Activated CD4-positive, alpha-beta T cell treated with anti-CD3 and anti-CD28 coated beads, Interleukin-2, amount 50 U/mL, for 24 hours (primary cell): ENCODE results near the gene DCAF11.
A peak's percentile ranks its signal among the peaks of the same experiment; 100 is the strongest.

Experiments used
- DNase-seq, 2 donors: peaks; one replicate each; pipeline ENCODE4 v3.0.0-alpha.2; 2020; ENCODE audit warnings: low read depth in 1 of 2, low spot score in 1 of 2

DCAF11 gene

DNA sequence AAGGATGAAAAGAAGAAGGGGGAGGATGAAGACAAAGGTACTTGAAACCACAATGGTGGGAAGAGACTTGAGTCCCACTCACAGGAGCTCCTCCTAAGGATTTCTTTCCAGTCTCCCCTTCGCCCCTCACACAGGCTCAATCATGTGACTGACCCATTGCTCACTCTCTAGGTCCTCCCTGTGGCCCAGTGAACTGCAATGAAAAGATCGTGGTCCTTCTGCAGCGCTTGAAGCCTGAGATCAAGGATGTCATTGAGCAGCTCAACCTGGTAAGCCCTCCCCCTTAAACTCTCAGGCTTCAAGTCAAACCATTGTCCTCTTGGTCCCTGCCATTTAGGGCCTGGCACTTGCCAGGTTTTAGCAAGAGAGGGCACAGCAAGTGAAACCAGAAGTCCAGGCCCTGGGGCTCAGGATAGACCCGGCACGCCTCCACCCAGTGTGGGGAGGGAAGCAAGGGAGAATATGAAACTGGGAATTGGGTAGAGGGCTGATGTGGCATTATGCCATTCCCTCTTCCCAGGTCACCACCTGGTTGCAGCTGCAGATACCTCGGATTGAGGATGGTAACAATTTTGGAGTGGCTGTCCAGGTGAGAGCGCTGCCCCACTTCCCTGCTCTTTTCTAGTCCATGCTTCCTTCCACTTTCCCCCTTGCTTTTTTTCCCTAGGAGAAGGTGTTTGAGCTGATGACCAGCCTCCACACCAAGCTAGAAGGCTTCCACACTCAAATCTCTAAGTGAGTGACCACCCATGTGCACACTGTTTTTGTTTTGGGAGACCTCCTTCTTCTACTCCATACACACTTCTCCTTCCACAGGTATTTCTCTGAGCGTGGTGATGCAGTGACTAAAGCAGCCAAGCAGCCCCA lies 23.2 kb downstream of the DCAF11 start:
- DNase-seq: no peak

DNA sequence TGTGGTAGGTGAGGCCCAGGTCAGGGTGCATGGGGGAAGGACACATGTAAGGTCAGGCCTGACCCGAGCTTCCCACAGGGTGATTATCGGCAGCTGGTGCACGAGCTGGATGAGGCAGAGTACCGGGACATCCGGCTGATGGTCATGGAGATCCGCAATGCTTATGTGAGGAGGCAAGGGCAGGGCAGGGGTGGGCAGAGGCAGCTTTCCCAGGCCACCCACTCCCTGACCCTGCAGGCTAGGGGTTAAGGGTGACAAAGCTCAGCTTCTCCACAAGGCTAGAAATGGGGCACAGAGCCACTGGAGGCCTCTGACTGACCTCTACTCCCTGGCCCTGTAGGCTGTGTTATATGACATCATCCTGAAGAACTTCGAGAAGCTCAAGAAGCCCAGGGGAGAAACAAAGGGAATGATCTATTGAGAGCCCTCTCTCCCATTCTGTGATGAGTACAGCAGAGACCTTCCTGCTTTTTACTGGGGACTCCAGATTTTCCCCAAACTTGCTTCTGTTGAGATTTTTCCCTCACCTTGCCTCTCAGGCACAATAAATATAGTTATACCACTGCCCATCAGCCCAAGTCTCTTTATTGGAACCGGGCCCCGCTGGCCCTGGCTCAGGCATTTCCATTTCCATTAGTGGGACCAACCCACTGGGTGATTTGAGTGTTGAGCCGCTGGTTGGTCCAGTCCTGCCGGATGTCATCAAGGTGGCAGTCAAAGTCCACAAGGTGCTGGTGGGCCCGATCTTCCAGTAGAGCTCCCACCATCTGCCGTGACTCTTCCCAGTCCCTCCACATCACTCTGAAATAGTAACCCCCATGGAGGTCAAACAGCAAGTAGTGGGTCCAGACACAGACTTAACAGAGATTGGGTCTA lies 24.1 kb downstream of the DCAF11 start:
- DNase-seq: no peak

DNA sequence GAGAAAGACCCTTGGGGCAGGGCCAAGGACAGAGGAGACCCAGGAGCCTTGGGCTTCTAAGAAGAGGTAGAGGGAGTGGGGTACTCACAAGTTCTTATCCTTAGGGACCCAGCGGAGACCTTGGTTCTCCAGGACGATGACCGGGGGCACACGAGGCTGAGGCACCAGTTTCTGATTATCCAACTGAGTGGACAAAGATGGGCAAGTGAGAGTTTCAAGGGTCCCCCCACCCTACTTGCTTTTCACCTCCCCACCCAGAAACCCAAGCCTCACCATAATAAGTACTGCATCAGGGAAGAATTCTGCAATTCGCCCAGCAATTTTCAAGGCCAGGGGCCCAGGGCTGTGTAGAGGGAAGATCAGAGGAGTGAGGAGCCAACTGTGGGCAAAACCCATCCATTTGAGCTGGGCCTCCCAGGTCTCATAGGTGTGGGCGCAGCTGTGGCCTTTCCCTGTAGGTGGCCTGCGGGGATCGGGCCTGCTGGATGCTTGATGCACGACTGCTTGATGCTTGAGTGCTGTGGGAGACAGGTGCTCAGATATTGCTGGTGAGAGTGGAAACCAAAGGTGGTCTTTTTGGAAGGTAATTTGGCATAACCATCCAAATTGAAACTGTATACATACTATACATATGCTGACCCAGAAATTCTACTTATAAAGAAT lies 24.8 kb downstream of the DCAF11 start:
- no peak for DNase-seq

DNA sequence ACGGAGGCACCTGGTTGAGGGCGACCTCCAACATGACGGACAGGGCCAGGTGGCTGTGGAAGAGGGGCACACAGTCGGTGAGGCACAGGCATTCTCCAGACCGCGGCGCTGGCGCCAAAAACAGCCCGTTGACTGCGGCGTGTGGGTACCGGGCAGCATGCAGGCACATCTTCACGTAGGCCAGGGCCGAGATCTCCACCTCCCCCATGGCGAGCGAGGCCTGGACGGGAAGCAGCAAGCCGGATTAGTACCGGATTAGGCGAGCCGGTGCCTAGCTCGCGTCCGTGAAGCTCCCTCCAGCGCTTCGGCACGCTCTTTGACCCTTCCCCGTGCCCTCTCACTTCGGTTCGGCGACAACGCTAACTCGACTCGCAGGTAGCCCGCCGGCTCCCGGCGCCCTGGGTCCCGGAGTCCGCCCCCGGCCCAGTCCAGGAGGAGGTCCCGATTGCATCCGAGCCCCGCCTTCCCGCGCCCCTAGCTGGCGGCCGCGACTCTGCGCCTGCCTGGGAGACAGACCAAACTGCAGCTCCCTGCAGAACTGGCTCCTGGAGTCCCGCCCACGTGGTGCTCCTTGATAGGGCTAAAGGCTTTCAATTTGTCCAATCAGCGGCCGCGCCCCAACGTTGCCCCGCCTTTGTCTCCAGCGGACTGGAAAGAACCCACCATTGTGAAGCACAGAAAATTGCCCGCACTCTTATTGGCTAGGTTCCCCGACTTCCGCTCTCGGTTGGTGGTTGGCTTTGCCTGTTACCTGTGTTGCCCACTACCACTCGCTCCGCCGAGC lies 26.7 kb downstream of the DCAF11 start, which contains the start of gene EMC9:
Gene EMC9 (minus strand): TSS at position 495 of the 784 bp plus-strand sequence. CDS start 287 bp downstream, at position 208.
- peak; percentile 97 to 100 for DNase-seq

- no peak for DNase-seq
Observed at GRCh38 chr14:24143511-24143910, 28.9 kb downstream of the DCAF11 start.

DNA sequence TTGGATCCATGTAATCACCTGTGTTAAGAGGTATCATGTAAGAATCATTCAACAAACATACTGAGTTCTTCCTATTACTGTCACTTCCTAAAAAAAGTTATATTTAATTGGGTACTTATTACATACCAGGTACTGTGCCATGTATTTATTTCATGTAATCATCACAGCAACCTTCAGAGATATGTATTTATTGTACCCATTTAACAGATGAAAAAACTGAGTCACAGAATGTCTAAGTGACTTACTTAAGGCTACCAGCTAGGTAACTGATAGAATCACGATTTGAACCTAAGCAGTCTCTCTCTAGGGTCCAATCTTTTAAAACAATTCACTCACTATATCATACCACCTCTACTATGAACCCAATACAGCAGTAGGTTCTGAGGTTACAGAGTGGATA lies 29.9 kb downstream of the DCAF11 start:
- DNase-seq: no peak

- no peak for DNase-seq
Observed at GRCh38 chr14:24145219-24145618, 30.6 kb downstream of the DCAF11 start.

DNA sequence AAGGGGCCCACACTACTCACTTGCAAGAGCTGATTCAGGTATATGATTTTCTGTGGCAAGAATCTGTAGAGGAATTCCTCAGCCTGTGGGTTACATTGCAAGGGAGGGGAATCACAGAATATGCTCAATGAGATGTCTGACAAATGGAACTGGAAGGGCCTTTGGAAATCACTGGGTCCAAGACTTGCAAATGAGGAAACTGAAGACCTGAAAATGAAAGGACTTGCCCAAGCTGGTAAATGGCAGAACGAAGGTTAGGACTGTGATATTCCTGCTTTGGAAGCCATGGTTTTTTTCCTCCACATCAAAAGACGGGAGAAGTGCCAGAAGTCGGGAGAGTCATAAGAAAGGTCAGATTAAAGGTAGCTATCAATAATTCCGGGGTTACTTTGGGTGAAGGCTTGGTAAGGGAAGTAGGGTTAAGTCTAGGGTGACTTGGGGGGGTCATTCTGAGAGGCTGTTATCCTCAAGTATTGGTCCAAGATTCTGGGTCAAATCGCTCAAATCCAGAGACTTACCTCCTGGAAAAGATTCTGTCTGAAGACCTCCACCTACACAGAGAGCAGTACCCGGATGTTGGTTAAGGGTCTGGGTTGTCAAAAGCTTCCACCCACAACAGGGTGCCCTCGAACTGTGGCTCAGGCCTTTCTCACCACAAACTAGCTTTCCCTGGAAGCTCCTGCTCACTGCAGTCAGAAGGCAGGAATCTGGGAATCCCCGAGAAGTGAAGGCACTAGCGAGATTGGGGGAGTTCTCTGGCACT lies 31.3 kb downstream of the DCAF11 start:
- DNase-seq: no peak

- peak; percentile 77 to 82 for DNase-seq
Observed at GRCh38 chr14:24146453-24146977, 31.9 kb downstream of the DCAF11 start, which contains the start of gene PSME2. TSS of gene PSME2 (minus strand) at chr14:24146610. CDS start at chr14:24146581, 29 bp downstream.

GRCh38 chr14:24146978-24147760 lies 32.6 kb downstream of the DCAF11 start, which contains the start of gene RNF31:
TSS of gene RNF31 (plus strand) at chr14:24147498. CDS start at chr14:24147699, 201 bp downstream.
- peak; percentile 89 to 98 for DNase-seq

DNA sequence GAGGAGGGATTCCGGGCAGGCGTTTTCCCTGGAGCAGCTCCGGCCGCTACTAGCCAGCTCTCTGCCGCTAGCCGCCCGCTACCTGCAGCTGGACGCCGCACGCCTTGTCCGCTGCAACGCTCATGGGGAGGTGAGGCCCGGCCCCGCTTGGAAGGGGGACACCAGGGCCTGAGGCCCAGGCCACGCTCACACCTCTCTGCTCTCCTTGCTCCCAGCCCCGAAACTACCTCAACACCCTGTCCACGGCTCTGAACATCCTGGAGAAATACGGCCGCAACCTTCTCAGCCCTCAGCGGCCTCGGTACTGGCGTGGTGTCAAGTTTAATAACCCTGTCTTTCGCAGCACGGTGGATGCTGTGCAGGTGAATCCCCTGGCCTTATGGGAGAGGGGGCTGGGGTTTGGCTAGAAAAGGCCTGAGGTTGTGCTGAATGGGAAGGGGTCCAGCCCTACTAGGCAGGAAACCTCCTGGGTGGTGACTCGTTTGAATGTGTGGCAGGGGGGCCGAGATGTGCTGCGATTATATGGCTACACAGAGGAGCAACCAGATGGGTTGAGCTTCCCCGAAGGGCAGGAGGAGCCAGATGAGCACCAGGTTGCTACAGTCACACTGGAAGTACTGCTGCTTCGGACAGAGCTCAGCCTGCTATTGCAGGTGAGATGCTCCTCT lies 33.3 kb downstream of the DCAF11 start:
- DNase-seq: no peak

DNA sequence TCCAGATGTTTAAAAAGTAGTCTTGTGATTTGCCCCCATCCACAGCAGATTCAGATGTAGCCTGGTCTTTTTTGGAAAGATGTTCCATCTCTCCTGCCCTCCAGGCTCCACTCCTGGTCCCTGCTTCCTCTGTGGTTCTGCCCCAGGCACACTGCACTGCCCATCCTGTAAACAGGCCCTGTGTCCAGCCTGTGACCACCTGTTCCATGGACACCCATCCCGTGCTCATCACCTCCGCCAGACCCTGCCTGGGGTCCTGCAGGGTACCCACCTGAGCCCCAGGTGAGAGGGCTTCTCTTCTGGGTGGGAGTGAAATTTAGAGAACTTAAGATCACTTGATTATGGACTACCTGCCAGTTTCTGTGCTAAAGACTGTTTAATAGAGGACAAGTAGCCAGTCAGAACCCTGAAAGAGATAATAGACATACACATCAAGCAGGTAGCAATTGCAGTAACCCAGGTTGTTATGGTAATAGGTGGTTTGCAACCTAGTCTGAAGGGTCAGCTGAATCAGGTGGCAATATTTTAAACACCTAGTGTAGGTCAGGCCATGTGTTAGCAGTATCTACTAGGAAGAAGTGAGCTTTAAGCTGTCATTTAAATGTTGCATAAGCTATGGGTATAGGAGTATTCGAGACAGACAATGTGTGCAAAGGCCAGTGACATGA lies 34.9 kb downstream of the DCAF11 start:
- no peak for DNase-seq

- no peak for DNase-seq
Observed at GRCh38 chr14:24150061-24150460, 35.5 kb downstream of the DCAF11 start.

GRCh38 chr14:24150567-24150966 lies 36.0 kb downstream of the DCAF11 start:
- no peak for DNase-seq

DNA sequence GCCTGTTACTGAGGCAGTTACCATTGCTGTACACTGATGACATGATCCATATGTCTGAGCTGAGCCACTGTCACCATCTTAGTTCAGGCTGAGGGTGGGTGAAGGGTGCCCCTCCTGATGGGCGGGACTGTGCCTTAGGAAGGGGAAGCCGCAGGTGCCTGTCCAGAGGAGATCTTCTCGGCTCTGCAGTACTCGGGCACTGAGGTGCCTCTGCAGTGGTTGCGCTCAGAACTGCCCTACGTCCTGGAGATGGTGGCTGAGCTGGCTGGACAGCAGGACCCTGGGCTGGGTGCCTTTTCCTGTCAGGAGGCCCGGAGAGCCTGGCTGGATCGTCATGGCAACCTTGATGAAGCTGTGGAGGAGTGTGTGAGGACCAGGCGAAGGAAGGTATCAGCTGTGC lies 36.4 kb downstream of the DCAF11 start:
- DNase-seq: no peak

- no peak for DNase-seq
Observed at GRCh38 chr14:24151404-24152080, 37.0 kb downstream of the DCAF11 start.

DNA sequence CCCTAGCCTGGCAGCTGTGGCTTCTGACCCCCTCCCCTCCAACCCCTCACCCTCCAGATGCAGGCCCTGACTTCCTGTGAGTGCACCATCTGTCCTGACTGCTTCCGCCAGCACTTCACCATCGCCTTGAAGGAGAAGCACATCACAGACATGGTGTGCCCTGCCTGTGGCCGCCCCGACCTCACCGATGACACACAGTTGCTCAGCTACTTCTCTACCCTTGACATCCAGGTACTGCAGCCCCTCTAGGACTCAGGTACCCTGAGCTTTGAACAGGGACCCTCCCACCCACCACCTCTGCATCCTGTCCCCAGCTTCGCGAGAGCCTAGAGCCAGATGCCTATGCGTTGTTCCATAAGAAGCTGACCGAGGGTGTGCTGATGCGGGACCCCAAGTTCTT lies 40.5 kb downstream of the DCAF11 start:
- DNase-seq: no peak
